Measurements from ENCODE around the gene CDK5R2. TPM values are rescaled to one million over a fixed set of nuclear protein-coding genes. Genes with fewer than 3 reads are reported as not detected.

Gene CDK5R2
- total RNA-seq, 2 donors from 2014 or later = not detected

DNA sequence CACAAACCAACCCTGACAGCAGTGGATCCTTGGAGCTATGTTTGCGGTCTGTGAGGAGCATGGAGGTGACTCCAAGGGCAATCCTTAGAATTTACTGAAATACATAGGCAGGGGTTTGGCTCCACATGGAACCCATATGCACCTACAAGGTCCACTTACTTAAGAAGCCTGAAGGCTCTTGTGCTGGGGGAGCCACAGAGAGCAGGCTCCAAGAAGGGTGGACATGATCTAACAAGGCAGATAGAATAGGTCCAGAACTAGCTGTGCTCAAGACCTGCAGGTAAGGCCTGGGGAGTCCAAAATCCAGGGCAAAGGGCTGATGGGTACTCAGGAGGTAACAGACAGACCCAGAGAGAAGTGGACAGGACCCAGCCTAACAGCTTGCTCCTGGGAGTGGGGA is 1.2 kb upstream of the CDK5R2 start:
- TF ChIP-seq, protein P1, sequence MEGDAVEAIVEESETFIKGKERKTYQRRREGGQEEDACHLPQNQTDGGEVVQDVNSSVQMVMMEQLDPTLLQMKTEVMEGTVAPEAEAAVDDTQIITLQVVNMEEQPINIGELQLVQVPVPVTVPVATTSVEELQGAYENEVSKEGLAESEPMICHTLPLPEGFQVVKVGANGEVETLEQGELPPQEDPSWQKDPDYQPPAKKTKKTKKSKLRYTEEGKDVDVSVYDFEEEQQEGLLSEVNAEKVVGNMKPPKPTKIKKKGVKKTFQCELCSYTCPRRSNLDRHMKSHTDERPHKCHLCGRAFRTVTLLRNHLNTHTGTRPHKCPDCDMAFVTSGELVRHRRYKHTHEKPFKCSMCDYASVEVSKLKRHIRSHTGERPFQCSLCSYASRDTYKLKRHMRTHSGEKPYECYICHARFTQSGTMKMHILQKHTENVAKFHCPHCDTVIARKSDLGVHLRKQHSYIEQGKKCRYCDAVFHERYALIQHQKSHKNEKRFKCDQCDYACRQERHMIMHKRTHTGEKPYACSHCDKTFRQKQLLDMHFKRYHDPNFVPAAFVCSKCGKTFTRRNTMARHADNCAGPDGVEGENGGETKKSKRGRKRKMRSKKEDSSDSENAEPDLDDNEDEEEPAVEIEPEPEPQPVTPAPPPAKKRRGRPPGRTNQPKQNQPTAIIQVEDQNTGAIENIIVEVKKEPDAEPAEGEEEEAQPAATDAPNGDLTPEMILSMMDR (IDR thresholded peaks at IDR 0.05) = no peak
- no peak for TF ChIP-seq POLR2A (IDR thresholded peaks at IDR 0.05)
- no peak for TF ChIP-seq POLR2AphosphoS5 (IDR thresholded peaks at IDR 0.05)
- H3K27ac ChIP-seq = no peak overlapping the region
- H3K4me3 ChIP-seq = no peak overlapping the region
- intact Hi-C loops (cut with DNase I) = no loop called here
- H3K27me3 ChIP-seq (replicated peaks; ENCODE audit: insufficient read depth) = peaks cover 33% of the 10 kb centered on the region
- H3K4me1 ChIP-seq (replicated peaks) = no peaks in the 10 kb centered on the region
- H3K9me3 ChIP-seq = no peaks in the 10 kb centered on the region
- no peaks in the 10 kb centered on the region for H3K36me3 ChIP-seq
- WGBS = 94% methylated on average over 1 of the region's 1 CpG
- no peak for DNase-seq (ENCODE audit: low spot score)

DNA sequence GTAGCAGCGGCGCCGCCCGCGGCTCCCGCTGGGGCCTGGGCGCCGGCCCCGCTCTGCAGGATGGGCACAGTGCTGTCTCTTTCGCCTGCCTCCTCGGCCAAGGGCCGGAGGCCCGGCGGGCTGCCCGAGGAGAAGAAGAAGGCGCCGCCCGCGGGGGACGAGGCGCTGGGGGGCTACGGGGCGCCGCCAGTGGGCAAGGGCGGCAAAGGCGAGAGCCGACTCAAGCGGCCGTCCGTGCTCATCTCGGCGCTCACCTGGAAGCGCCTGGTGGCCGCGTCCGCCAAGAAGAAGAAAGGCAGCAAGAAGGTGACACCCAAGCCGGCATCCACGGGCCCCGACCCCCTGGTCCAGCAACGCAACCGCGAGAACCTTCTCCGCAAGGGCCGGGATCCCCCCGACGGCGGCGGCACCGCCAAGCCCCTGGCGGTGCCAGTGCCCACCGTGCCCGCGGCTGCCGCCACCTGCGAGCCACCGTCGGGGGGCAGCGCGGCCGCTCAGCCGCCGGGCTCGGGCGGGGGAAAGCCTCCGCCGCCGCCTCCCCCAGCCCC is 369 bp downstream of the CDK5R2 start:
- Histone ChIP-seq H3K27me3 (replicated peaks; ENCODE audit: insufficient read depth) (peaks cover 45% of the 10 kb centered on the region), H3K27ac (no peak overlapping the region), H3K4me3 (peak overlapping the region; percentile 15 to 30), H3K36me3 (no peaks in the 10 kb centered on the region), H3K9me3 (no peaks in the 10 kb centered on the region), H3K4me1 (replicated peaks) (no peaks in the 10 kb centered on the region)
- DNase-seq (ENCODE audit: low spot score) = no peak
- intact Hi-C loops (cut with DNase I) = no loop called here
- 2% methylated on average over 51 of the region's 67 CpGs for WGBS
- TF ChIP-seq, protein P1 (IDR thresholded peaks at IDR 0.05) = no peak
- TF ChIP-seq POLR2A (IDR thresholded peaks at IDR 0.05) (no peak), POLR2AphosphoS5 (IDR thresholded peaks at IDR 0.05) (no peak)

DNA sequence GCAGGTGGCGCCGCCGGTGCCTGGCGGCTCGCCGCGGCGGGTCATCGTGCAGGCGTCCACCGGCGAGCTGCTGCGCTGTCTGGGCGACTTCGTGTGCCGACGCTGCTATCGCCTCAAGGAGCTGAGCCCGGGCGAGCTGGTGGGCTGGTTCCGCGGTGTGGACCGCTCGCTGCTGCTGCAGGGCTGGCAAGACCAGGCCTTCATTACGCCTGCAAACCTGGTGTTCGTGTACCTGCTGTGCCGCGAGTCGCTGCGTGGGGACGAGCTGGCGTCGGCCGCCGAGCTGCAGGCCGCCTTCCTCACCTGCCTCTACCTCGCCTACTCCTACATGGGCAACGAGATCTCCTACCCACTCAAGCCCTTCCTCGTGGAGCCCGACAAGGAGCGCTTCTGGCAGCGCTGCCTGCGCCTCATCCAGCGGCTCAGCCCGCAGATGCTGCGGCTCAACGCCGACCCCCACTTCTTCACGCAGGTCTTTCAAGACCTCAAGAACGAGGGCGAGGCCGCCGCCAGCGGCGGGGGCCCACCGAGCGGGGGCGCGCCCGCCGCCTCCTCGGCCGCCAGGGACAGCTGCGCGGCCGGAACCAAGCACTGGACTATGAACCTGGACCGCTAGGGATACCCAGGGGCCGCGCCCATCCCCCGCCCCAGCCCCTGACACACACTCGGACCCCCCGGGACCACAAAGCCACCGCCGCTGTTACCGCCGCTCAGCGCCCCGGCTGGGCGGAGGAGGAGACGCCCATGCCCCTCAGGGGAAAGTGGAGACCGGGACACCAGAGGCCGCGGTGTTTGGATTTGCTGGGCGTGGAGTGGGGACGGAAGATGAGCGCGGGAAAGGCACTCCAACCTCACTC is 1.1 kb downstream of the CDK5R2 start:
- peaks cover 45% of the 10 kb centered on the region for H3K27me3 ChIP-seq (replicated peaks; ENCODE audit: insufficient read depth)
- H3K27ac ChIP-seq = no peak overlapping the region
- no peaks in the 10 kb centered on the region for H3K4me1 ChIP-seq (replicated peaks)
- no peaks in the 10 kb centered on the region for H3K9me3 ChIP-seq
- H3K36me3 ChIP-seq = no peaks in the 10 kb centered on the region
- H3K4me3 ChIP-seq = no peak overlapping the region
- intact Hi-C loops (cut with DNase I) = no loop called here
- TF ChIP-seq, protein P1 (IDR thresholded peaks at IDR 0.05) = no peak
- TF ChIP-seq POLR2AphosphoS5 (IDR thresholded peaks at IDR 0.05) (no peak), POLR2A (IDR thresholded peaks at IDR 0.05) (no peak)
- WGBS = 2% methylated on average over 86 of the region's 87 CpGs
- no peak for DNase-seq (ENCODE audit: low spot score)

- no peak overlapping the region for H3K27ac ChIP-seq
- 6% methylated on average over 4 of the region's 4 CpGs for WGBS
- H3K4me3 ChIP-seq = no peak overlapping the region
- no peak for DNase-seq (ENCODE audit: low spot score)
- intact Hi-C loops (cut with DNase I) = no loop called here
- TF ChIP-seq, protein P1 (IDR thresholded peaks at IDR 0.05) = no peak
- TF ChIP-seq POLR2AphosphoS5 (IDR thresholded peaks at IDR 0.05) (no peak), POLR2A (IDR thresholded peaks at IDR 0.05) (no peak)
- H3K36me3 ChIP-seq = no peaks in the 10 kb centered on the region
- peaks cover 45% of the 10 kb centered on the region for H3K27me3 ChIP-seq (replicated peaks; ENCODE audit: insufficient read depth)
- no peaks in the 10 kb centered on the region for H3K9me3 ChIP-seq
- no peaks in the 10 kb centered on the region for H3K4me1 ChIP-seq (replicated peaks)
These were observed 1.8 kb downstream of the CDK5R2 start for GRCh38 chr2:218961229-218961628.

Data from prostate gland (tissue), 2 donors.